GM19240 (cell line): ENCODE measurements around the gene NCK2.

Source experiments
- DNase-seq: peaks from one replicate; pipeline ENCODE4 v3.0.0; 2011; ENCODE audit warnings: low spot score; ENCODE audit not compliant: insufficient read length

The NCK2 gene

DNA sequence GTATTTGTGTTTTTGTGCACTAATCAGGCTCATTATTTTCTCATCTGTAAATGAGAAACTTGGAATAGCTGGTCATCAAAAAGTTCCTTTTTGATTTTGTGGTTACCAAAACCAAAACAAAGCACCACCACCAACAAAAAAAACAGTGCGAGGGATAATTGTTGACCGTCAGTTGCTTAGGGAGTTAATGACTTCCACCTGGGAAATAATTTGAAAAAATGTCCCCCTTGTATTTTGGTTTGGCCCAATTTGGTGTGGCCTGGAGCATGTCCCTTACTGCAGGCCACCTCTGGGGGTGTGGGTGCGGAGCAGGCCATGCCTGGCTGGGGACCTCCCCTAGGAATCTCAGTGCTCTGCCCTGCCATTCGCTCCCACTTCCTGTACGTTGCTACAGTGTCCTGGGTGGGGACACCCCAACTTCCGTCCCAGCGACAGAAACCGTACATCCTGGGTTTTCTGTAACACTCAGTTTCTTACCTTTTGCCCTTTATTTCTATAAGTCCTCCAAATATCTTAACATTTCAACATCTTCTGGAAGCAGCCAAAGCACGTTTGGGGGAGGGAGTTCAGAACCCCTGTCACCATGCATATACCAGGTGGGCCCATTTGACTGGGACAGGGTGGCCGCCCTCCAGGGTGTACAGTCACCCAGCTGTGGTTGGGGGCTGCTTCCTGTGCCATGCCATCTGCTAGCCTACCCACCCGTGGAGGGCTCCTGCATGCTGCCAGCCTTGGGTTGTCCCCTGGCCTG, 31.3 kb downstream of the NCK2 start:
- no peak for DNase-seq

GRCh38 chr2:105776560-105776928, 31.8 kb downstream of the NCK2 start:
- no peak for DNase-seq

DNA sequence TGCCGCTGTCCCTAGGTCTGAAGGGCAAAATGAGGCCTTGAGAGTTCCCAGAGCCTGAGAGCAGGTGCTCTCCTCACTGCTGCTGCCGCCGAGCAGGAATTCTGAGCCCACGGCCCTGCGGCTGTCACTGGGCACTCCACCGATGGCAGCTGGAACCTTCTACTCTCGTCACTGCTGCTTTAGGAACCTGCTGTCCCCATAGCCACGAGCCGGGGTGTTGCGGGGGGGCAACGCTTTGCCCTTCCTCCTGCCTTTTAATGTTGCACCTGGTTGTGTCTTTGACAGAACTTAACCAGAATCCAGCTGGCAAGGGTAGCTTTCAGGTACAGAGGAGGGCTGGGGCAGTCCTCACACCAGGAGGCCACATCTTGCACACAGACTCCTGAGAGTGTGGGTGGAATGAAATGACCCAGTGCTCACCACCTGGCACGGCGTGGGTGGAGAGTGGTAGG, 32.3 kb downstream of the NCK2 start:
- DNase-seq, result no peak

DNA sequence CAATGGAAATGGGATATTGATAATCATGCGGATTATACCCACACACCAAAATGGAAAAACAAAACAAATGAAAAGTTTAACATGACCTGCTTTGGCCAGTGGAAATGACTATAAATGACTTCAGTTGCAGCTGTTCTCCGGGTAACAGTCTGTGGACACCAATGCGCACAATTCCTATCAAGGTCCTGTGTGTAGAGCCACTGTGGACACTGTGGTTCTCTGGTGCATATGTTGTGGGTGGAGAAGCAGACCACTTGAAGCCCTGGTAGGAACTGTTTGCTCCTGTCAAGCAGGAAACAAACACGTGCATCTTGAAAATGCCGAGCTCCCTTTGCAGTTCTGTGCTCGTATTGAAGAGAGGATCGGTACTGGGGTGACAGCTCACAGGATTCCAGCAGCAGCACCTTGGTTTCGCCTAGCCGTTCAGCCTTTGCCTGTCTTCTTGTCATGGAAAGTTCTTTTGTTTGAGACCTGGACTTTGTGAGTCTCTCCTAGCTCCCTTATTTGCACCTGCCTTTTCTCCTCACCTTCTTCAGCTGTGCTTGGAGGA, 32.9 kb downstream of the NCK2 start:
- no peak for DNase-seq

DNA sequence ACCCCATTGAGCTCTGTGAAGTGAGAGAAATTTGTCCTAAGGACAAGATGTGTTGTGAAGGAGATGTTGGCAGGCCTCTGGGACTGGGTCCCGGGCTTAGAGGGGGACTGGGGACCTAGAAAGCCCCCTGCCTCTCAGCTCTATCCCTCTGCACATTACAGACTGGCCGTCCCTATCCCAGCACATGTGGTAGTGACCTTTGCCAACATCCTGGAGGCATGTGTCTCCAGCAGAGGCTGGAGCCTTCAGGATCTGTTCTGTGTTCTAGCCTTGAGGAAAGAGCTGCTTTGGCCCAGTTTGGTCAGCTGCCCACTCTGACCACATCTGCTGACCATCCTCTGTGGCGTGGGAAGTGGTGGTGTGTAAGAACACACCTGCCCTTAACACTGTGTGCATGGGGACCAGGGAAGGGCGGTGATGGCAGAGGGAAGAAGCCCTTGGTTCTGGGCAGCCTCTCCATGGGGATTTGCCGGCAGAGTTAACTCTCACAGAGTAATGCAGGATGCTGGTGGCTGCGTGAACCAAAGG, 33.4 kb downstream of the NCK2 start:
- no peak for DNase-seq

GRCh38 chr2:105779394-105779793, 34.7 kb downstream of the NCK2 start:
- DNase-seq, result no peak

- no peak for DNase-seq
Measured at GRCh38 chr2:105780606-105781005, 35.9 kb downstream of the NCK2 start.

- no peak for DNase-seq
Measured at GRCh38 chr2:105781274-105781978, 36.7 kb downstream of the NCK2 start.

- no peak for DNase-seq
Measured at GRCh38 chr2:105782123-105782522, 37.4 kb downstream of the NCK2 start.

GRCh38 chr2:105782646-105783045, 37.9 kb downstream of the NCK2 start:
- no peak for DNase-seq

- DNase-seq, result no peak
Measured at GRCh38 chr2:105783151-105783738, 38.5 kb downstream of the NCK2 start.

DNA sequence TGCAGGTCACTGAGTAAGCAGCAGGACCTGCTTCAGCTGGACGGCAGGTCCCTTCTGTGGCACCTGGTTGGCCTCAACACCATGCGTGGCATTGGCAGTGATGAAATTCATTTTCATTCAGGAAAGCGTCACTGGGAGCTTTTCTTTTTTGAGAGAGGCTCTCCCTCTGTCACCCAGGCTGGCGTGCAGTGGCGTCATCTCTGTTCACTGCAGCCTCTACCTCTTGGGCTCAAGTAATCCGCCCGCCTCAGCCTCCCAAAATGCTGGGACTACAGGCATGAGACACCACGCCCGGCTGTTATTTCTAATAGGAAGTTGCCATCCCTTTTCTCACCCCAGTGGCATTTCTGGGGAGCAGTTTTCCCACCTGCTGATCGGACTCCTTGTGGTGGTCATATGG, 39.3 kb downstream of the NCK2 start:
- no peak for DNase-seq

DNA sequence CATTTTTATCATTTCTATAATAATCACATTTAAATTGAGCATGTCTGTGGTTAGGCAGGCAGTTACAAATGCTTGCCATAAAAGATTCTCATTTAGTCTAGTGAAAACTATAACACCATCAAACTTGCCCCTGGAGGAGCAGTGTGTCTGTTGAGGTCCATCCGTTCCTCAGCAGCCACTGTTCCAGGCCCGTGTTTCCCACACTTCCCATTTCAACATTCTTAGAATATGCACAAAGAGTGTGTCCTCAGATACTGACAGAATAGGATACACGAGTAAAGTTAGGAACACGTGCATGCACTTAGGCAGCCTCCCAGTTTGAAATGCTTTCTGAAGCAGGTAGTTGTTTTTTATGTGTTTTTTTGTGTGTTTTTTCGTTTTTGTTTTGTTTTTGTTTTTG, 39.9 kb downstream of the NCK2 start:
- DNase-seq, result no peak

- DNase-seq, result no peak
Measured at GRCh38 chr2:105785095-105785847, 40.6 kb downstream of the NCK2 start.

GRCh38 chr2:105786231-105787230, 41.8 kb downstream of the NCK2 start:
- no peak for DNase-seq

DNA sequence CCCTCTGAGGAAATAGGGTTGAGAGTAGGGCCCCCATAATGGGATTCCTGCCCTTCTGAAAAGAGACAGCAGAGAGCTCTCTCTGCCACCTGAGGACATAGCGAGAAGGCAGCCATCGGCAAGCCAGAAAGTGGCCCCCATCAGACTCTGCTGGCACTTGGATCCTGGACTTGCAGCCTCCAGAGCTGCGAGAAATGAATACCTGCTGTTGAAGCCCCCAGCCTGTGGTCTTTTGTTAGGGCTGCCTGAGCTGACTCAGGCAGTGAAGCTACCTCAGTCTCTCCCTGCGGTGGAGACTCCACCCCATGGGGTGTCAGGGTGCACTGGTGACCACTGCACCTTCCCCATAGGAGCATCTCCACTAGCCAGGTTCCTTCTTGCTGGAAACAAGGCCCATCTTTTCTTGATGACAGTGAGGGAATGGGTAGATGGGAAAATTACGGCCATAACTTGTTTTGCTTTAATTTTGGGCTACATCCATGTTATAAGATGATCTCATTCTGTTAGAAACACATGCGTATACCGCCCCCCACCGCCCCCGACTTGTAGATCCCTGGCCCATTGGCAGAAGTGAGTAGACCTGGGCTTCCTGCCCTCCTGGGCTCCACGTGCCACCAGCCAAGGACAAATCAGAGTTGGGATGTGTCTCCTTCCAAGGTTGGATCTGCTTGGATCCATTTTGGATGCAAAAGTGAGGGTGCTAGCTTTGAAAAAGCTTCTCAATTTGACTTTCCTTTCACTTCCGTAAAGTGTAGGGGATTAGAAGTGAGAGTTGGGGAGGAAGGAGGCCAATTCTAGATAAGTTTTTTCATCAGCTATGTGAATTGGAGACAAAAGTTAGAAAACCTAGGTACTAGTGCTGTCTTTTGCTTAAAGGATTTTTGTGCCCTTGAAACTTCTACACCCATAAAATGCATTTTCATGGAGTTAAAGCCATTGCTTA, 42.9 kb downstream of the NCK2 start:
- no peak for DNase-seq

- no peak for DNase-seq
Measured at GRCh38 chr2:105788670-105789290, 44.1 kb downstream of the NCK2 start.

DNA sequence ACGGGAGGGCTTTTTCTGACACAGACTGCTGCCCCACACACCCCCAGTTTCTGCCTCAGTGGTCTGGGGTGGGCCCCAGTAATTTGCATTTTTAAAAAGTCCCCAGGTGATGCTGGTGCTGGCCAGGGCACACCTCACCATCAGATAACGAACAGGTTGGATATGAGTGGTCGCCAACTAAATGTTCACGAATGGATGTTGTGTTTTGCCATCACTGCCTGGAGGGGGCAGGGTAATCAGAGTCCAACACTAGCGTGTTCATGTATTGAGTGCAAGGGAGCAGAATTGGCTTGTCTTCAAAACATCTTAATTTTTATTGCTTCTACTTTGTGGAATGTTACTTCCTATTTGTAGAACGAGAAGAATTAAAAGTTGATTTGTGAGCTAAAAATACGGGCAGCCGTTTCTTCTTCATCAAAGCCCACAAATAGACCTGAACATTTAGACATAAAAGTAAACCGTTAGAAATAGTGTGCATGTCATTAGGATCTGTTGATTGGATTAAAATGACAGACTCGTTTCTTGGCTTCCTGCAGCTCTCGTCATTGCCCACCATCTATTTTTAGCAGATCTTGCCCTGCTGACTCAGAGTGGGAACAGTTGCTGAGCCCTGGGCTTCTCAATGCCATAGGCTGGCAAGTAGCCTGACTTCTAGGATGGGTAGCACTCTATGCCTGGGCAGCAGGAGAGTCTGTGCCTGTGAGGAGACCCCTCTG, 45.2 kb downstream of the NCK2 start:
- DNase-seq, result no peak
